GM18873 (cell line): Measurements from ENCODE around the gene PDK2.

ENCODE experiments used
- ATAC-seq: cut with Tn5 transposase; IDR thresholded peaks from one replicate; pipeline ENCODE4 v1.9.1; 2021; ENCODE audit warnings: mild to moderate bottlenecking, moderate library complexity, moderate number of reproducible peaks; ENCODE audit not compliant: unreplicated experiment, low FRiP score

The PDK2 gene

DNA sequence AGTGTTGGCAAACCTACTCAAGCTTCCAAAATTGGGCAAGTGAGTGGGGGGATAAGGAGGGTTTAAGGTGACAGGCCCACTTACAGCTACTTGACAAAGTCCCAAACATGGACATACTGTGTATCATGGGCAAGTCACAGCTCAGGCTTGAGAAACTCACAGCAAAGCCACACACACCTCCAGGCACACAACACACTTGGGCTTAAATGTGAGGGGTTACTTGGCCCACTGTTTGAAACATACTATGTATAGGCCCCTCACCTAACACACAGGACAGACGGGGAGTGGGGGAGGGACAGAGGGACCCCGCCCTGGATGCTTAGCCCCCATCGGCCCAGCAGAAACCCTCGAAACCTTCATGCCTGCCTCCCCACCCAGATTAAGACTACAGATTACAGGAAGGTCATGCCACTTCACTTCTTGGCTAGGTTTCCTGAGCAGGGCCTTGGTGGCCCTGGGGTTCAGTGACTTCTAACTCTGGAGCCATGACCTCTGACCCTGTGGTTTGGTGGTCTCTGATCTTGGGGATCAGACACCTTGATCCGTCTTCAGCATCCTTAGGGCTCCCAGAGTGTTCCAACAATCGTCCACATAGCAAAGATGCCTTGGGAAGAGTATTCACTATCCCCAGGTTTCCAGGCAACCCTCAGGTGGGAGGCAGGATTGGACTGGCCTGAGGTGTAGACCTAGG, 37.1 kb downstream of the PDK2 start:
- no peak for ATAC-seq

DNA sequence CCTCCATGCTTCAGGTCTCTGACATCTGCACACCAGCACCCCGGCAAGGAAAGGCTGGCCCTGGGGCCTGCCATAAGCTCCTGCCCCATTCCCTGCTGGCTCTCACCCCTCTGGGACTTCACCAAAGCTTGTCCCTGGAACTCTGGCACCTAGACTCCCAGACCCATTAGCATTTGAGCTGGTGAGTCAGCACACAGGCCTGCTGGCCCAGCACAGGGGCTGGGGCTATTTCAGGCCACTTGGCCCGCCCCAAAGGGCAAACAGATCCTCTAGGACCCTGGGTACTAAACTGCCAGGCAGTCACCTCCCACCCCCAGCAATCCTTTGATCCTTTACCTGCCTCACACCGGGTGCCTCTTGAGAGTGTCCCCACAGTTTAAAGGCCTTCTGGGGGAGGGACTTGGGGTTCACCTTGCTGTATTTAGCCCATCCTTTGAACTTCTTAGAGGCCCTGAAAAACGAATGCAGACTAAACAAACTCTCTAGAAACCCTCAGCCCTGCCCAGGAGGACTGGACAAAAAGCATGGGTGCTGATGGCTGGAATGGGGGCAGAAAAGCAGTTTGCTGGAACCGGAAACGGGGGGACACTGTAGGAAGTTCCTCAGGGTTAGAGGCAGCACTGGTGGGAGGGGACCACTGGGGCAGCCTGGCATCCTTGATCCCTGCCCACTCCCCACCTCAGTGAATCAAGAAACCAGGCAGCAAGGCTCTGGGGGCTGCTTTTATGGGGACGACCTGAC, 38.0 kb downstream of the PDK2 start:
- ATAC-seq: no peak

DNA sequence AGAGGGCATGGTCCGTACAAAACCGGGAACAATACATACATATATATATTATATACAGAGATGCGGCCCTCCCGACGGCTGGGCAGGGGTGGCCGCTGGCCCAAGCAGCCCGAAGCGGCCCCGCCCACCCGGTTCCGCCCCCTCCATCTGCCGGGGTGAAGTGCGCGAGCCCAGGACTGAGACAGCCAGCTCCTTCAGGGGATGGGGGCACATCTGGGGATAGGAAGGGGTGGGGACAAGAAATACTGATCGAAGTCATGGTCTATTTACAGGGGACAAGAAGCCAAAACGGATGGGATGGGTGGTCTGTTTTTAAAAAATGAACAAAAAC, 38.6 kb downstream of the PDK2 start:
- ATAC-seq: no peak

DNA sequence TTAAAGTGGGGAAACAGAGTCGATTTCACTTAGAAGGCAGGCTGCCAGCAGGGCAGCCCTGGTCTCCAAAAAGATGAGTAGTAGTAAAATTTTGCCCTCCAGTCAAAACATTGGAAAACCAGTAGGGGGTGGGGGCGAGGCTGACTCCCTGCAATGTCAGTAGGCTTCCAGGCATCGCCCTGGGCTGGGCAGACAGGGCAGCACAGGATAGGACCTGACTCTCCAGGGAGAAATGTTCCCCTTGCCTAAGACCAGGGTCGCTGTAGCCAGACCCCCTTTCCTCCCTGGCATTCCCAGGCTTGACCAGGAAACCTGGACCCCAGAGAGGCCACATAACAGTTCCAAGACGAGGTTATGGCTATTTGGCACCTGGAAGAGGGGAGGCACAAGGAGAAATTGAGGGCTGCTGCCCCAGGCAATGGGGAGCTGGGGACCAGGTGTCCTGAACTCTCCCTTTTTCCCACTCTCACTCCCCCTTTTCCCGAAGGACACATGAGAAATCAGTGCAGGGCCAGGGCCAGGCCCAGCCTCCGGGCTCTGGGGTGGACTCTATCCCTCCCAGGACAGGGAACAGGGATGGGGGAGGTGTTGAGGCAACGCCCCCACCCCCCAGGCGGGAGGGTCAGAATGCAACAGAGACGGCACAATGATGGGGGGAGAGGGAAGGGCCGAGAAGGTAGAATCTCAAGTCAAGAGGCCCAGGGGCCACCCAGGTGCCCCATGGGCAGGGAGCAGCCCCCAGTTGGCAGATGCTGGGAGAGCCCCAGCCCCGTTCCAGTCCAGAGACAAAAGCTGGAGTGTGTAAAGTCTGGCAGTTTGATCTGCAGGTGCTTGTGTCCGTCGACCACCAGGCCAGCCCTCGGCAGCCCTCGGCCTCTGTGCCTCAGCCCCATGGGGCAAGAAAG, 39.3 kb downstream of the PDK2 start:
- ATAC-seq: no peak

DNA sequence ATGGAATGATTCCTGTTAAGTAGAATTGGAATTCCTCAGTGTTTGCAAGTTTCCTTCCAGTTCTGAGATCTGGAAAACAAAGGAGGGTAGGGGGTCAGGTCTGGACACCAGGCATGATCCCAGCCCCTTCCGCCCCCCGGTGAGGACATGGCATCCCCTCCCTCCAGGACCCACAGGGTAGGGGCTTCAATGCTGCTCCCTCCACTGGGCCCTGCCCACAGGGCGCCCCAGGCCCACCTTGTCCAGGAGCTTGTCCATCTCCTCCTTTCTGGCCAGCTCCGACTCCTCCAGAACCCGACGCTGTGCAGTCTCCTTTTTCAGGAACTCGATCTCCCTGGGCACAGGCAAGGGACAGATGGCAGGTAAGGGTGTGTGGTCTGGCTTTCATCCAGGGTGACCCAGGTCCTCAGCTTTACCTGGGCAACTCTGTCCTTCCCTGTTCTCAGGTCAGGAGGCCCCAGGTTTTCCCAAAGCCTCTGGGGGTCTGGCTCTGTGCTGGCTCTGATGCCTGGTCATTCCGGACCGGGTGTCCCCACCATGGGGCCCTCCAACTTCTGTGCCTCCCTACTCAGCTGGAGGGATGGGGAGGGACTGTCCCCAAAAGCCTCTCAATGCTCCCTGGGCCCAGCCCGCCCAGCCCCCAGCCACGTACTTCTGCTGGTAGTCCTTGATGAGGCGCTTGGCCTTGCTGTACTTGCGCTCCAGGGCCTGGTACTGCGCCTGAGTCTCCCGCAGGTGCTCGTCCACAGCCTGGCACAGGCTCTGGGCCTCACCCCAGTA, 40.4 kb downstream of the PDK2 start:
- ATAC-seq: no peak

DNA sequence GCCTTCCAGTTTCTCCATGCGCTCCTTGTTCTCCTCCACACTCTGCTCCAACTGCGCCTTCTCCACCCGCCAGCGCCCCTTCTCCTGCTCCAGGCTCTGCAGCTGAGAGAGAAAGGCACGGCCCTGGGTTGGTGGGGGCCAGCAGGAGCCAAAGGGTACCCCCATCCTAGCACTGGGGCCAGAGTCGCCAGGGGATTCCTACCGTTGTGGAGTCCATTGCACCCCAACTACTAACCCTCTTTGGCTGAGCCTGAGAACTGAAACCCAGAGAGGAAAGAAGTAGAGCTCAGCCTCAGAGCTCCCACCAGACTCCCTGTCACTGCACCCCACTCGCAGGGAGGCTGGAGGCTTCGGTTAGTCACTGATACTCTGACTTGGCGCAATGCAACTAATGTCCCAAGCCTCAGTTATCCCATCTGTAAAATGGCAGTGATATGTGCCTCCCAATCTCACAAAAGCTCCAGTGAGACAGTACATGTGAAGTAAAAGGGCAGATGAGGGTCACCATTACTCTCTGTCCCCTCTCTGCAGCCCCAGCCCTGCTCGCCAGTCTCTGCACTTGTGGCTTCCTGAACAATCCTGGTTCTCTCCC, 41.0 kb downstream of the PDK2 start:
- no peak for ATAC-seq

DNA sequence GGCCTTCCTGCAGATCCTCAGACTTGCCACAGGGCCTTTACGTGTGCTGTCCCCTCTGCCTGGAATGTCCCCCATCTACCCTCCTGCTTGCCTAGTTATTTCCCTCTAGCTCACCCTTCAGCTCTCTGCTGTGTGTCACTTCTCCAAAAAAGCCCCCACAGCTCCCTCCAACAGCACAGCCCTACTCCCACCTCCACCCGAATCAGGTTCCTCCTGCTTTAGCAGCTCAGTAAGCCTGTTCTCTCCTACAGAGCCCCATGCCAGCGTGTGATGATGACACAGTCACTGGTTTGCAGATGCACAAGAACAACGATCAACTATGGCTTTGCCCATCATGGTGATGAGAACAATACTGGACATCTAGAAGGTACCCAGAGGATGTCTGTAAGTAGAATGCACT, 41.9 kb downstream of the PDK2 start:
- ATAC-seq: no peak

DNA sequence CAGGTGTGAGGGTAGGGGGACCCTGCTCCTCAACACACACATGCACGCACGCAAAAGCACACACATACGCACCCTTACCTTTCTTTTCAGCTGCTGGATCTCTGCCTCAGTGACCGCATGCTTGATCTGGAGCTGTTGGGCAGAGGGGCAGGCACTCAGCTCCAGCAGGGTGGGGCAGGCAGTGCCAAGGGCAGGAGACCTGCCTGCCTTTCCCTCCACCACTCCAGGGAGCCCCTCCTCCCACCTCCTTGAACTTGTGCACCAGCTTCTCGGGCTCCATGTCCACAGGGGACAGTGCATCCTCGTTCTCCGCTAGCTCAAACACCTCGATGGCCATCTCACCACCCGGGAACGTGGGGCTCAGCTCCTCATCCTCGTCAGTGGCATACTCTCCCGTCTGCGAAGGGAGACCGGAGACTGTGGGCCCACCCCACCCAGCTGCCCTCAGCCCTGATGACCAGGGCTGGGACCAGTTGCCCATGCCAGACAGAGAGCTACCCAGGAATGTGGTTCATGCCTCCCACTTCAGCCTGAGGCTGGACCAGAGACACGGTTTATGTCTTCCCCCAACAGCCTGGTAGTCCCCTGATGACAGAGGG, 44.1 kb downstream of the PDK2 start:
- ATAC-seq: no peak

DNA sequence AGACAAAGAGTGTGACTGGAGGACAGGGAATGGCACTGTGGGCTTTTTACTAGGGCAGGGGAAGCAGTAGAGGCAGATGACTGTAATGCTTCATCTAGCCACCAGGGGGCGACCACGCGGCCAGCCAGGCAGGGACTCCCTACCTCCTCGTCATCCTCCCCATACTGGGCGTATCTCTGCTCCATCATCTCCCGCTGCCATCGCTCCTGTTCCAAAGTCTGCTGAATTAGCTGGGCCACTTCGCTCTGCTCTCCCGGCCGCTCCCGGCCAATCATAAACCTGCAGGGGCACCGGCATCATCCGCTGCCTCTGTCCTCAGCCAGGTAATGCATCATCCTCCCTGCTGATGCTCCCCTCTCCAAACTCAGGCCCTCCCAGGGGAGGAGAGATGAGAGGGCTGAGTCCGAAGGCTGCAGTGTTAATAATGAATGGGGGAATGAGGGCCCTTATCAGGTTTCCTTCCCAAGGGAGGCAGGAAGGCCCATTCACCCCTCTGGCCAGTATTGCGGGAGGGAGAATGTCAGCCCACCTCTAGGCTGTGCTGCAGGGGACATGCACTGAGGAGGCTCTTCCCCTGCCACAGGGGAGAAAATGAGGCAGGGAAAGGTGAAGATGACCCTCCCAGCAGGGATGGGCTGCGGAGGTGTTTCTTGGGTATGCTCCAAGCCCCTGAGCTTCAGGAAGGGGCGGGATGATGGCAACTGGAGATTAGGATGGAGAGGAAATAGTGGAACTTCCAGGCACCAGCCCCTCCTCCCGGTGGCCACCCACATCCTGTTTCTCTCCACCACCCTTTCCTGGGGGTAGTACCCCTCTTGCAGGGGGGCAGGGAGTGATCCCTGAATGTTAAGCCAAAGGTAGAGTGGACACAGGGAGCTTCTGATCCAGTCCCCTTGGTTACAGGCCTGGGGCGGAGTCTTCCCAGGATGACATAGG, 45.1 kb downstream of the PDK2 start:
- peak; percentile 48 for ATAC-seq

DNA sequence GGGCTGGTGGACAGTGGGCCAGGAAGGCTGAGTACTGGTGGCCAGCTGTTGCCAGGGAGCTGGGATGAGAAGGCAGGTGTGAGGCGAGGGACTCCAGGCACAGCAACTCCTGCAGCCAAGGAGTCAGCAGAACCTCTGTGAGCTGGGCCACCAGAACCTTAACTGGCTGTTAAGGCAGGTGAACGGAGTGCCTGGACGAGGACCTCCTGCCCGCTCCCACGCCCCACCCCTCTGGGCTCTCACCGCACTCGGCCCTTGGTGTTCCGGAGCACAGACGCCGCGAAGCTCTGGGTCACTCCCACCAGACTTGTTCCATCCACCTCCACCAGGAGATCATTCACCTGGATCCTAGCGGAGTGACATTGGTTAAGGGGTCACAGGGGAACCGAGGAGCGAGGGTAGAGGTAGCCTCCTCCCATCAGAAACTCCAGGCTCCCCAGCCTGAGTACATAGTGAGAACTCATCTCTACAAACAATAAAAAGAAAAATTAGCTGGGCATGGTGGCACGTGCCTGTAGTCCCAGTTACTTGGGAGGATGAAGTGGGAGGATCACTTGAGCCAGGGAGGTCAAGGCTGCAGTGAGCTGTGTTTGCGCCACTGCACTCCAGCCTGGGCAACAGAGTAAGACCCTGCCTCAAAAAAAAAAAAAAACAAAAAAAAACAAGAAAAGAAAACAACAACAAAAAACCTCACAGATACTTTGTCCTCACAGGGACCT, 46.0 kb downstream of the PDK2 start:
- ATAC-seq: no peak

DNA sequence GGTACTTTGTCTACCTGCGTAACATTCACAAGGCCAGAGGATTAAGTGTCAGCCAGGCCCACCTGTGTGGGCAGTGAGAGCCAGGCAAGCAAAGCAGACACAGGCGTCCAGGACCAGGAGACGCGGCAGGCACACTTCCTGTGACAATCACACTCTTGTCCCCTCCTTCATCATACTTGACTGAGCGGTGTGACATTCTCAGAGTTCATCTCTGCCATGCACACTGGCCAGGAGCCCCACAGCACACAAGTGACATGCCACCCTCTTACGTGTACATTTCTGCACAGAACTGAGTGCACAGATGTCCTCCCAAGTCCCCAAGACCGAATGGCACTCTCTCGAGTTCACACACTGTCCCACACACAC, 46.6 kb downstream of the PDK2 start:
- ATAC-seq: no peak

DNA sequence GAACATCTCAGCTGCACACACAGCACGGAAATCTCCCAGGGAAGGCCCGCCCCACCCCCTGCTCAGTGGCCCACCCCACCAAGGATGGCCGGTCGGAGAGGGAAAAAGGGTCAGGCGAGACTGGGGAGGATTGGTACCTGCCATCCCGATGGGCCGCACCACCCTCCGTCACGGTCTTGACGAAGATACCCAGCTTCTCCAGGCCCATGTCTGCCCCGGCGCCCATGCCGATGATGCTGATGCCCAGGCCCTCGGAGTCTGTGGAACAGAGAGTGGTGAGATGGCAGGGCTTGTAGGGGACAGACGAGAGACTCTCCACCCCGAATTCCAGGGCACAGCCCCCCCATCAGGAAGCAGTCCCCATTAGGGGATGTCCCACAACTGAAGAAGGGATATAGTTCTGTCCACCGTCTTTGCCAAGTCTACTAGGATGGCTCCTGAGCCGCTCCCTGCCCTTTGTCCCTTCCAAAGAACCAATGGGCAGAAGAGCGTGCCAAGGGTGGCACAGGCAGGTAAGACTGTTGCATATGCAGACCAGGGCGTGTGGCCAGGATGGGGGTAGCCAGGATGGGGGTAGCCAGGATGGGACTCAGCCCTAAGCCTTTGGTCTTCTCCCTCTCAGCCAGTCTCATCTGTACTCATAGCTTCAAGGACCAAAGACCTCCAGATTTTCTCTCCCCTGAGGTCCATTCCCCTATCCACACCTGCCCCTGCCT, 48.5 kb downstream of the PDK2 start:
- no peak for ATAC-seq

DNA sequence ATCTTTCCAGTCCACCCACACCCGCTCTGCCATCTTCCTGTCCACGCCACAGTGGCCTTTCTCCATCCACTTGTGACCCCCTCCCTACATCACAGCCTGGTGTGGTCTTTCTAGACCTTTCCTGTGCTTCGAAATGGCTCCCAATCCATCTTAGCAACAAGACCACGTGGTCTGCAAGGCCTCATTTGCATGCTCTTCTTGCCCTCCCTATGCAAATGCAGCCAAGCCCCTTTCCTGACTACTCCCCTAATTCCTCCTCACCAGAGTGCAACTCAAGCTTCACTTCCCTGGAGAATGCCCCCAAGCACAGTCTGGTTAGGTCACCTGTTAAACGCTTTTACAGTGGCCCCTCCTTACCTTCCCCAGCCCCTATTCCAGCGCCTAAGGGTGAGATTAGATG, 49.2 kb downstream of the PDK2 start:
- ATAC-seq: no peak

DNA sequence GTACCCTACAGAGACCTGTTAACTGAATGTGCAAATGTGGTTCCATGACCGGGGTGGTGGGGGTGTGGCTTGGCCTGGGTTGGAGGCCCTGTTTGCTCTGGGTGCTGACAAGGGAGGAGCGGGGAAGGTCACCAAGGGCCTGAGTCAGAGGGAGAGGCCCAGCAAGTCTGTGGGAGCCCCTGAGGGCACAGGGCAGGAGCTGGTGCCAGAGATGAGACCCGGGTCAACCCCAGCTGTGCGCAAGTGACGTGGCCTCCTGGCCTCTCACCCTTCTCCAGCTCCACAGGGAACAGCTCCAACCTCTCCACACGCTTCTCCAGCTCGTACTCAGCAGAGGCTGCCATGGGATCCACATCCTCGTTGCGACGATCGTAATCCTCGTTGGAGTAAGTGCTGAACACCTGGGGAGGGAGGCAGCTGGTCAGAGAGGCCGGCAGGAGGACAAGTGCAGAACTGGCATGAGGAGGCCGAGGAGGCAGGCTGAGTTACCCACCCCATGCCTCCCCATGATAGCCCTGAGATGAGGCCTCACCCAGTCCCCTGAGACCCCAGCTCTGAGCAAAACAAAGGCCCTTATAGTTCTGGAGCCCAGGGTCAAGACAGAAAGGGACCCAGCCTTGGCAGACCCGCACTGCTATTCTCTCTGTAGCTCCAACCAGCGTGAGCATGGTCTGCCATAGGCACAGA, 49.8 kb downstream of the PDK2 start:
- no peak for ATAC-seq

DNA sequence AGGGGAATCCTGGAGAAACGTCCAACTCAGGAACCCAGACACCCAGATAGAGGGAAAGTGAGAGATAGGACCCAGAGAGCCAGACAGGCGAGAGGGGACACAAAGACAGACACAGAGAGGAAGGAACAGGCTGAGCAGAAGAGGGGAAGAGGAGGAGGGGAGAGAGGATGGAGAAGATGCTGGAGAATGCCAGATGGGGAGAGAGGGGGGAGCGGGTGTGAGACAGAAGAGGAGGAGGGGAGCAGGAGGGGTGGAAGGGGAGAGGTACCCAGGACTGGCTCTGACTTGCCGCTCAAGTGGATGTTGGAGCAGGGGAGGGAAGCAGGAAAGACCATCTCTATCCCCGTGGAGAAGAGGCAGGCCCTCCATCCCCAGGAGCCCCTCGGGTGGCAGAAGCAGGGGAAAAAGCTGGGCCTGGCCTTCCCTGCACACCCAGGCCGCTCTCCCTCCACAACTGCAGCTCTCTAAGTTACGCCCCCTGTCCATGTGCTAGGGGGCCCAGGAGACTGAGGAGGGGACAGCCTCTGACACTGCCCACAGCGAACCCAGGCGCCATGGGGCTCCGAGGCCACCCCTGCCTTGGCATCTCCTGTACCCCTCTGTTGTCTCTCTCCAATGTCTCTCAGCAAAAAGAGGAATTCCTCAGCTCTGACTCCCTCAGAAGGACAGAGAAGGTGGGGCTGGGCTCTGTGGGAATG, 50.5 kb downstream of the PDK2 start:
- ATAC-seq: no peak

DNA sequence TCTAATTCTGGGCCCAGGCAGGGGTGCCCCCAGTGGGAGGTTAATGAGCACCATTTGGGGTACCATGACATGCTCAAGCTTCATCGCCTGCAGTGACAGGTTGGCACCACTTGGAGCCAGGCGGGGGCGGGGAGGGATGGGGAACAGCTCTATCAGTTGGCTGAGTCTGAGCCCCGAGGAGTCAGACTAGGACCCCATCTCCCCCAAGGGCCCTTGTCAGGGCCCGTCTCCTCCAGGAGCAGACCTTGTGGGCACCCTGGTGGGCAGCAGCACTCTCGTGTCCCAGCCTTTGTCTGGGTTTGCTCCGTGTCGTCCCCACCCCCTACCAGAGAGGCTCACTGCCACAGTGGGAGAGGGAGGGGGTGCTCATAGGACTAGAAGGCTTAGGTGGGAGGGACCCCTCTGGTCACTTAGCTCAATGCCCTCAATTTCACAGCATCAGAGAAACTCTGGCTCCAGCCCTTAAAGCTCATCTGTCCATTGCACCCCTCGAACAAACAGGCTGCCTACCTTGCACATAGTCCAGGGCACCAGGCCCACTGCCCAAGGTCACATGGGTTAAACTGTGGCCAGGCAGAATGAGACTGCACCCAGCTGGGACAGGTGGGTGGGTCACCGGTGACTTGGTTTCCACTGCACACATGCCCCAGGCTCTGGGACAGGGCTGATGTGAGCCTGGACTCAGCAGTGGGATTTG, 51.2 kb downstream of the PDK2 start:
- no peak for ATAC-seq
